Mammary epithelial cell (primary cell): ENCODE data around the gene ARMC6.

Experiments
- EZH2 ChIP-seq: IDR thresholded peaks from 2 replicates; pipeline ENCODE4 v1.6.1; 2012; ENCODE audit warnings: low read length, inconsistent platforms, borderline replicate concordance
- TF ChIP-seq, protein P1 (sequence below), 2 donors: IDR thresholded peaks in 1 of 2; conservative IDR thresholded peaks in 1 of 2; 2 replicates each; pipeline ENCODE4 v1.5.1; 2011 to 2012; ENCODE audit warnings: inconsistent platforms in 2 of 2, low read length in 2 of 2, mild to moderate bottlenecking in 2 of 2, control low read depth in 1 of 2, low read depth in 1 of 2; ENCODE audit not compliant: insufficient read depth in 1 of 2; ENCODE audit errors: extremely low read depth in 1 of 2

DNA sequence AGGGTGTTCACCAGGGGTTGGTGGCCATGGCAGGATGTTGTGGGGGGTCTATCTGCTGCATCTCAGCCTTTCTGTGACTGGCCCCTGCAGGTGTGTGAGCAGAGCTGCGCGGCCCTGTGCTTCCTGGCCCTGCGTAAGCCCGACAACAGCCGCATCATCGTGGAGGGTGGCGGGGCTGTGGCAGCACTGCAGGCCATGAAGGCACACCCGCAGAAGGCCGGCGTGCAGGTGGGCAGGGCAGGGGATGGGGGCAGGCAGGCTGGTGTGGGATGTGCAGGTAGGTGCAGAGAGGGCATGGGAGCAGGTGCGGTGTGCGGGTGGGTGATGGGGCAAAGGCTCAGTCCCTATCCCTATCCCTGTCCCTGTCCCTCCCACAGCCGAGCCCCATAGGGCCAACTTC is 22.3 kb downstream of the ARMC6 start:
- TF ChIP-seq, protein P1, sequence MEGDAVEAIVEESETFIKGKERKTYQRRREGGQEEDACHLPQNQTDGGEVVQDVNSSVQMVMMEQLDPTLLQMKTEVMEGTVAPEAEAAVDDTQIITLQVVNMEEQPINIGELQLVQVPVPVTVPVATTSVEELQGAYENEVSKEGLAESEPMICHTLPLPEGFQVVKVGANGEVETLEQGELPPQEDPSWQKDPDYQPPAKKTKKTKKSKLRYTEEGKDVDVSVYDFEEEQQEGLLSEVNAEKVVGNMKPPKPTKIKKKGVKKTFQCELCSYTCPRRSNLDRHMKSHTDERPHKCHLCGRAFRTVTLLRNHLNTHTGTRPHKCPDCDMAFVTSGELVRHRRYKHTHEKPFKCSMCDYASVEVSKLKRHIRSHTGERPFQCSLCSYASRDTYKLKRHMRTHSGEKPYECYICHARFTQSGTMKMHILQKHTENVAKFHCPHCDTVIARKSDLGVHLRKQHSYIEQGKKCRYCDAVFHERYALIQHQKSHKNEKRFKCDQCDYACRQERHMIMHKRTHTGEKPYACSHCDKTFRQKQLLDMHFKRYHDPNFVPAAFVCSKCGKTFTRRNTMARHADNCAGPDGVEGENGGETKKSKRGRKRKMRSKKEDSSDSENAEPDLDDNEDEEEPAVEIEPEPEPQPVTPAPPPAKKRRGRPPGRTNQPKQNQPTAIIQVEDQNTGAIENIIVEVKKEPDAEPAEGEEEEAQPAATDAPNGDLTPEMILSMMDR (conservative IDR thresholded peaks at IDR 0.05 in 1 of 2, IDR thresholded peaks at IDR 0.05 in 1 of 2; ENCODE audit: extremely low read depth in 1 of 2, insufficient read depth in 1 of 2, low read depth in 1 of 2, low read length in 2 of 2): no peak
- TF ChIP-seq EZH2: no peak
